HCEC 1CT (cell line): ENCODE results near the gene GRXCR2.
"Not testable (repeated sequence)": the region's sequence is repeated elsewhere in the genome, so short reads cannot be mapped to it uniquely, and the experiment has no call there.

Experiments
- DNase-seq: peaks from one replicate; pipeline ENCODE4 v3.0.0-alpha.2; 2017

Gene GRXCR2

GRCh38 chr5:145872486-145872885 is 328 bp downstream of the GRXCR2 start:
- DNase-seq = no peak

GRCh38 chr5:145869753-145870152 is 3.1 kb downstream of the GRXCR2 start:
- no peak for DNase-seq

GRCh38 chr5:145867806-145868205 is 5.0 kb downstream of the GRXCR2 start:
- DNase-seq = peak; percentile 25

- not testable (repeated sequence) for DNase-seq
Measured at GRCh38 chr5:145864432-145864831, 8.4 kb downstream of the GRXCR2 start.

DNA sequence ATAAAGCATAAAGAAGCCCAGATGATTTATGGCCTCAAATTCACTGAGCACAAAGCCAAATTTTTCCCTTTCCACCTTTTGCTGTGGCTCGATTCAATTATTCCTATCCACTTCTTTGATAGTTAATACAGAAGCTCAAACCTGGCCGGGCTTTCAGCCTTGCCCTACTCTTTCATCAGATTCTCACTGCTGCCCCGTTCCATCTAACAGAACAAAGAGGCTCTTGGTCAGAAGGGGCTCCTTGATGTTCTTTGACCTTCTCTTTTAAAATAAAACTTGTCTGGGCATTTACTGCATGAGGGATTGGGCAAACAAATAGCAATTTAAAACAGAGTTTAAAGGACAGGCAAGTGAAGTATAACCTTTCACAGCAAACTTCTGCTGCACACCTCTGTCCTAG is 9.8 kb downstream of the GRXCR2 start:
- no peak for DNase-seq

GRCh38 chr5:145859897-145860296 is 12.9 kb downstream of the GRXCR2 start:
- DNase-seq = no peak

GRCh38 chr5:145859453-145859852 is 13.4 kb downstream of the GRXCR2 start:
- no peak for DNase-seq

DNA sequence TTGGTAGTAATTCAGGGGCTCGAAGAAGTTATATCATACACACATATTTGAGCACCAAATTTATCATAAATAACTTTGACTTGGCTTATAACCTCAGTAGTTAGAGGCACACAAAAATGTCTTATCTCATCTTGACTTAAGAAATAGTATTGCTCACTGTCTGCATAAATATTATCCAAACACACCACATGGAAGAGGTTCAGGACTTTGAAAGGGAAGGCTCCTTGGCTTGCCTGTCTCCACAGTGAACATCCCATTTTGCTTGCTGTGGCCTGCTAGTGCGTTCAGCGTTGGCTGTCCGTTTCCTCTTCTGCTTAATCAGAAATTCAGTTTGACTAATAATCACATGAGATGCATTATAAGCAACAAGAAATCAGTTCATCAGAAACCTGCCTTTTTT is 13.9 kb downstream of the GRXCR2 start:
- DNase-seq = no peak

DNA sequence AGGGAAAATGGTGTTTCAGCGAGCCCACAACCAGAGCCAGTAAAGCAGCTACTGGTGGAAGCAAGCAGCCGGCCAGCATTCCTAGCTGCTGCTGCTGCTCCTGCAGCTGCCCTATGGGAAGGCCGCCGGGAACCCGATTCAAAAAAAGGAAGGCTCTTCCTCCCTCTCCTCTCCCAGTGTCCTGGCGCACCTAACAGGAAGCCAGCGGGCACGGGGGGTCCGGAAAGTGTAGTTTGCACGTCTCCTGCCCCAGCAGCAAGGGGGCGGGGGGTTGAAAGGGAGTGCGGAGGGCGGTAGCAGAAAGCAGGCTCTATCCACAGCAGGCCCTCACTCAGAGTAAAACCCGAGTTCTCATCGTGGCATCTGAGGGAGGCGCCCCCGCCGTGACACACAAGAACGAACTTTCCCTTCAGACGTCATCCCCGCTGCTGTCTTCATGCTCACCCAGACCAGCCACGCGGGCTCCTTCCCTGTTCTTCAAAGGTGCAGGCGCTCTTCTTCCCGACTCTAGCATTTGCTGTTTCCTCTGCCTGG is 16.5 kb downstream of the GRXCR2 start:
- no peak for DNase-seq

DNA sequence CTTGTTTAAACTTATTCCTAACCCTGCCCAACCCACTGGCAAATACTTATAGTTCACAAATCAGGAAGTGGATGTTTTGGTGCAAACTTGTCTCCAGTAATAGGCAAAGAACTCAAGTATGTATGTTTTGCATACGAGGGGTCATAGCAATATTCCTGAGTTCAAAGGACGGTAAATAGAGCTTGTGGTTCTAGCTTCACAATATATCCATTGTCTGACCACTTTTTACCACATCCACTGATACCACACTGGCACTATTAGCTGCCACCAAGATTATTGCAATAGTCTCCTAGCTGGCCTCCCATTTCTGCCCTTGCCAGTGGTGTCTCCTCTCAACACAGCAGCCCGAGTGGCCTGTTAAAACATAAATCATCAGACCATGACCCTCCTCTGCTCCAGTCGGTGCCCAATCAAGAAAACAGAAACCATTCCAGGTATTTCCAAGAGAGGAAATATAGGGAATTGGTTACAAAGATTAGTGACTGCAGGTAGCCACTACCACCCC is 17.0 kb downstream of the GRXCR2 start:
- DNase-seq = no peak

DNA sequence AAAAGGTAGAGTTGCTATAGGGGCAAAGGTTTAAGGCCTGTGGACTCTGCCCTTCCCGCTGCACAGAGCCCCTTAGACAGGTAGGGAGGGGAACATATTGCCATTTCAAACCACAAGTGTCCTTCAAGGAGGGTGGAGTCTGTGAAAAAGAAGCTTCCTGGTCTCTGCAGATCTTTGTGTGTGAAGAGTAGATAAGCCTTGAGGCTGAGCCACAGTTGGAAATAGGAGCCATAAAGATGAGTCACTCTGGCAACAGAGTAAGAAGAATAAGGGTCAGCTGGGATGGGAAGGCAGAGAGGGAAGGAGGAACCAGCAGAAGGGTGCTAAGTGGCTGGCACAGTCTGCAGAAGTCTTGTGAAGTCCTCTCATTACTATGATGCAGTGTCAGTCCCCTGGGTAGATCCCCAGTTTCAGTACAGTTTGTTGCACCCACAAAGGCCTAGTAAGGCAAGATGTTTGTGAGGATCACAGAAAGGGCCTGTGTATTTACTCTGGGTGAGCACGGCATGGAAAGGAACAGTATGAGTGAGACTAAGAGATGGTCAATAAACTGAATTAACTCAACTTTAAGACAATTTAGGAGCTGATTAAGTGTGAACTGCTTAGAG is 18.1 kb downstream of the GRXCR2 start:
- peak; percentile 64 for DNase-seq

DNA sequence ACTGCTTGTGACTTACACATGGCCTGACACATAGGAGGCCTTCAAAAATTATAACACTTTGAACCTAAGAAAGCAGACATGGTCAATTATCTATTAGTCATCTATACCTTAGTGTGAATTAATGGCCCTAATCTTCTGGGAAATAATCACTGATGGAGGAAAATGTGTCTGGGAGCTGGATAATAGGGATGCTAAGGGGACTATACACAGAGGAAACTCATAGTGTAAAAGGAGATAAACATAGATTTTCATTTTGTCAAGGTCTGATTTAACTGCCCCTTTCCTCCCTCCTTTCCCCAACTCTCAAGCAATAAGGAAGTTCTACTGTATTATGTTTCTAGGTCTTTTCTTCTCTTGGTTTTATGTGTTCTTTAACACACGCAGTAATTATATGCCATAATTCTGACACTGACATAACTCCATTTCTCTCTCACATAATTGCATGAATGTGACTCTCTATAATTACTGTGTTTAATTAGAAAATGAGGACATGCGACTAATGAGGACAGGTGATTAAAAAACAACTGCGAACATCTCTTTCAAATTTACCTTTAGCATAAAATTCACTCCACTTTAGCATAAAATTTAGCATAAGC is 18.9 kb downstream of the GRXCR2 start:
- DNase-seq = no peak

GRCh38 chr5:145852990-145853389 is 19.8 kb downstream of the GRXCR2 start:
- DNase-seq = no peak

DNA sequence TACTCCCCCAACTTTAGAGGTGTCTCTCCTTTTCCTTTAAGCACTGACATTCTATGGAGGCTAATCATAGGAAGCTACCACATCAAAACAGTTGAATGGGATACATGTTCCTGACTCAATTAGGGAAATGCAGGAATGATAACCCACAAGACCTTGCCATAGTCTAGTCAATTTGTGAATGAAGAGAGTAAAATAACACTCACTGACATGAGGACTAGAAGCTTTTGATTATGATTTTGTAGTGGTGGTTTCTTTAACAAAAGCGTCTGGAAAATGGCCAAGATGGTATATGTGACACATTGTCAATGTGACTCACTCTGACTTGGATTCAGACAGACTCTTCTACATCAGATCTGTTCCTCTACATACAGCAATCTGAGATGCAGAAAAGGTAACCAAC is 24.0 kb downstream of the GRXCR2 start:
- peak; percentile 54 for DNase-seq

GRCh38 chr5:145847499-145848497 is 25.0 kb downstream of the GRXCR2 start:
- peak; percentile 91 for DNase-seq

DNA sequence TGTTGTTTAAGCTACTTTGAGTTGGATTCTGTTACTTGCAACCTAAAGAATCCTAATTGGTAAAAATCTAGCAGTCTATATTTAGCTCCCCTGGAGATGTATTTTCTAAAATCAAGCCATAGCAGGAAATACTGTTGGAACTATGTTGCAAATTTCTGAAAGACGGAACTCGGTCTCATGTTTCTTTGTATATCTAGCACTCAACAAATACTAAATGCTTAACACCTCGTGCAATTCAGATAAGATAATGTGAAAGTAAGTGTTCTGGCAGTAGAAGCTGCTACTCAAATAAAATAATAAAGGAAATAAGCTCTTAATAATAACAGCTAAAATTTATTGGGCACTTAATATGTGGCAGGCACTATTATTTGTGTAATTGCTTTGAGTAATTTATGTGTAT is 26.7 kb downstream of the GRXCR2 start:
- DNase-seq = no peak

DNA sequence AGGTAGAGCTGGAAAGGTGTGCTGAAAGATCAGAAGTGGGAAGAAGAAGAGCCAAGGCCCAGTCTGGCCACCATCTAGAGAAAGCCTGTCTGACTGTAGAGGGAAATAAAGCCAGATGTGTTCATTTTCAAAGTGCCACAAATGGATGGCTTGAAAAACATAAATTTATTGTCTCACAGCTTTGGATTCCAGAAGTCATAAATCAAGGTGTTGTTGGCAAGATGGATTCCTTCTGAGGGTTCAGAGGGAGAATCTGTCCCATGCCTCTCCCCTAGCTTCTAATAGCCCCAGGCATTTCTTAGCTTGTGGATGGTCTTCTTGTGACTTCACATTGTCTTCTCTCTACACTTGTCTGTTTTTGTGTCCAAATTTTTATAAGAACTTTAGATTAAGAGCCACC is 31.5 kb downstream of the GRXCR2 start:
- DNase-seq = no peak

DNA sequence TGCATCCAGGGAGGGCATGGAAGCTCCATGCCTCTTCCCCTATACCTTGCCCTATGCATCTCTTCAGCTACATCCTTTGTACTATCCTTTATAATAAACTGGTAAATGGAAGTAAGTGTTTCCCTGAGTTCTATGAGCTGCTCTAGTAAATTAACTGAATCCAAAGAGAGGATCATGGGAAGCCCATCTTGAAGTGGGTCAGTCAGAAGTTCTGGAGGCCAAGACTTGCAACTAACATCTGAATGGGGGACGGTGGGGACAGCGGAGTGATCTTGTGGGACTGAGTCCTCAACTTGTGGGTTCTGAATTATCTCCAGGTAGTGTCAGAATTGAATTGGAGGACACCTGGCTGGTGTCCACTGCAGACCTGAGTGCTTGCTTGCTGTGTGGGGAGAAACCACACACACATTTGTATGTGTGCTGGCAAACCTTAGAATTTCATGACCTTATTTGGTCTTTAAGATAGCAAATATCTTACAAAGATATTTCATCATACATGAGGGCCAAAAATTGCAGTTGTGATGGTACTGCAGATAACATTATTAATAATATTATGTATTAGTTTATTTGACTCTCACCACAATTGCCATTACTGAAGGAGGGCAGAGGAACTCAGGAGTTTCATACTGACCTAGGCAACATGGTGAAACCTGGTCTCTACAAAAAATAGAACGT is 32.2 kb downstream of the GRXCR2 start:
- DNase-seq = no peak

DNA sequence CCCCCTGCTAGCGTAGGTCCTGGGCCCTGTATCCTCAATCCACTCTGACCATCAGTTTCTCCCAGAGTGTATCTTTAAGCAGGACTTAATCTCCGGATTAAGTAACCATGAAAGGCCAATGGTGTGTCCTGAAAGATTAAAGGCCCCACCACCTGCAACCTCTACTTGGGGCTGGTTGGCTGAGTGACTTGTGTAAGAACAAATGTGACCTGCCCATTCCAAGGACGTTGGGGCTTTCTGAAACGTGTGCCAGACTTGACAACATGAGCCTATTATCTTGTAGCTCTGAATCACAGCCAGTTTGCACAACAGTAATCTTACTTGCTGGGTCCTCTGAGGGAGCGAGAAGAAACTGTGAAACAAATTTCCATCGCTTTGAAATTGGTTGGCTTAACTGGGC is 34.5 kb downstream of the GRXCR2 start:
- no peak for DNase-seq

DNA sequence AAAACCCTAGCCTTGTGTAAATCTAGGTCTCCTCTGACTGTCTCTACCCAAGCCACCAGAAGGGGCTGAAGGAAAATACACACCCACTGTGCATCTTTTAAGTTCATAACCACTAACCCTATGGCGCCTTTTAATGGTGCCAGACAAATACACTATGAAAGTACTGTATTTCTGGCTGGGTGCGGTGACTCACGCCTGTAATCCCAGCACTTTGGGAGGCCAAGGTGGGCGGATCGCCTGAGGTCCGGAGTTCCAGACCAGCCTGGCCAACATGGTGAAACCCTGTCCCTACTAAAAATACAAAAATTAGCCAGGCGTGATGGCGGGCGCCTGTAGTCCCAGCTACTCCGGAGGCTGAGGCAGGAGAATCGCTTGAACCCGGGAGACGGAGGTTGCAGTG is 36.6 kb downstream of the GRXCR2 start:
- DNase-seq = not testable (repeated sequence)

- DNase-seq = no peak
Measured at GRCh38 chr5:145835848-145836239, 37.0 kb downstream of the GRXCR2 start.

GRCh38 chr5:145834917-145835847 is 37.6 kb downstream of the GRXCR2 start, which contains the start of gene PRELID2:
PRELID2 (minus strand) TSS chr5:145835342; CDS start chr5:145835251, 91 bp downstream.
- peak; percentile 91 for DNase-seq
